Skin of body (tissue), 1 donor: Measurements from ENCODE around the gene SOX13. TPM values are rescaled to one million over a fixed set of nuclear protein-coding genes. Genes with fewer than 3 reads are reported as not detected.

Experiments used
- total RNA-seq: library from RNA; depleted of rRNA; stranded (reverse); fragments of >200 nt; gene quantifications from one replicate; pipeline ENCODE4 v1.2.3, GENCODE V29; 2014

SOX13 gene
- total RNA-seq, 1 donor from 2014 or later = 8.6 TPM

Other genes starting within 250 kb of the SOX13 start
- 53.6 TPM for gene SNRPE, start 211.5 kb upstream of the SOX13 start, total RNA-seq
- gene ETNK2, start 78.9 kb downstream of the SOX13 start, total RNA-seq = 4.6 TPM
- gene REN, start 93.2 kb downstream of the SOX13 start, total RNA-seq = 0.30 TPM
- 0.69 TPM for gene KISS1, start 123.4 kb downstream of the SOX13 start, total RNA-seq
- not detected for gene GOLT1A, start 140.9 kb downstream of the SOX13 start, total RNA-seq